GM19099 (cell line): Measurements from ENCODE around the gene SNAPIN.

Source experiments
- POLR2A ChIP-seq: IDR thresholded peaks from 3 replicates; pipeline ENCODE4 v1.6.1; 2011; ENCODE audit warnings: low read depth; ENCODE audit not compliant: insufficient read length; ENCODE audit errors: extremely low read depth

Gene SNAPIN

GRCh38 chr1:153633161-153633753 lies 25.2 kb upstream of the SNAPIN start:
- no peak for TF ChIP-seq POLR2A

GRCh38 chr1:153633754-153634665 lies 24.5 kb upstream of the SNAPIN start, which contains the start of gene CHTOP:
CHTOP (plus strand) TSS chr1:153634066; CDS start chr1:153636589, 2,523 bp downstream.
- peak; percentile 98 for TF ChIP-seq POLR2A

- TF ChIP-seq POLR2A, result no peak
Measured at GRCh38 chr1:153635872-153636271, 22.6 kb upstream of the SNAPIN start.

GRCh38 chr1:153636312-153636711 lies 22.2 kb upstream of the SNAPIN start:
- TF ChIP-seq POLR2A, result no peak

- TF ChIP-seq POLR2A, result no peak
Measured at GRCh38 chr1:153638261-153638660, 20.2 kb upstream of the SNAPIN start.

GRCh38 chr1:153639280-153639679 lies 19.2 kb upstream of the SNAPIN start:
- no peak for TF ChIP-seq POLR2A

- TF ChIP-seq POLR2A, result no peak
Measured at GRCh38 chr1:153640861-153641260, 17.6 kb upstream of the SNAPIN start.

- TF ChIP-seq POLR2A, result no peak
Measured at GRCh38 chr1:153642161-153642560, 16.3 kb upstream of the SNAPIN start.

GRCh38 chr1:153643100-153643499 lies 15.4 kb upstream of the SNAPIN start:
- no peak for TF ChIP-seq POLR2A

- TF ChIP-seq POLR2A, result no peak
Measured at GRCh38 chr1:153643816-153644215, 14.7 kb upstream of the SNAPIN start.

- TF ChIP-seq POLR2A, result no peak
Measured at GRCh38 chr1:153646672-153647345, 11.7 kb upstream of the SNAPIN start.

GRCh38 chr1:153647346-153647714 lies 11.2 kb upstream of the SNAPIN start:
- TF ChIP-seq POLR2A, result no peak

- no peak for TF ChIP-seq POLR2A
Measured at GRCh38 chr1:153648000-153648643, 10.4 kb upstream of the SNAPIN start.

GRCh38 chr1:153649137-153649862 lies 9.2 kb upstream of the SNAPIN start:
- TF ChIP-seq POLR2A, result no peak
